ENCODE results near the gene HDAC8.

DNA sequence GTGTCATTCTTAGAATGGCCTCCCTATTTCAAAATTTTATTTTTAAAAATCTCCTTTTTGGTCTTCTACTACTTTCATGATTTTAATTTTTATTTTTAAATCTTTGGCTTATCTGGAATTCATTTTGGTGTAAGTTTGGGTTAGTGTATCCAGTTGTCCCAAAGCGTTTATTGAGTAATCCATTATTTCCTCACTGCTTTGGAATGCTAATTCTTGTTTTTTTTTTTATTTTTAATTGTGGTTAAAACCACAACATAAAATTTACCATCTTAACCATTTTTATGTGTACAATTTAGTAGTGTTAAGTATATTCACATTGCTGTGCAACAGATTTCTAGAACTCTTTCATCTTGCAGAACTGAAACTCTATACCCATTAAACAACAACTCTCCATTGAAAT, 275.7 kb downstream of the HDAC8 start:
- TF ChIP-seq, protein P1, sequence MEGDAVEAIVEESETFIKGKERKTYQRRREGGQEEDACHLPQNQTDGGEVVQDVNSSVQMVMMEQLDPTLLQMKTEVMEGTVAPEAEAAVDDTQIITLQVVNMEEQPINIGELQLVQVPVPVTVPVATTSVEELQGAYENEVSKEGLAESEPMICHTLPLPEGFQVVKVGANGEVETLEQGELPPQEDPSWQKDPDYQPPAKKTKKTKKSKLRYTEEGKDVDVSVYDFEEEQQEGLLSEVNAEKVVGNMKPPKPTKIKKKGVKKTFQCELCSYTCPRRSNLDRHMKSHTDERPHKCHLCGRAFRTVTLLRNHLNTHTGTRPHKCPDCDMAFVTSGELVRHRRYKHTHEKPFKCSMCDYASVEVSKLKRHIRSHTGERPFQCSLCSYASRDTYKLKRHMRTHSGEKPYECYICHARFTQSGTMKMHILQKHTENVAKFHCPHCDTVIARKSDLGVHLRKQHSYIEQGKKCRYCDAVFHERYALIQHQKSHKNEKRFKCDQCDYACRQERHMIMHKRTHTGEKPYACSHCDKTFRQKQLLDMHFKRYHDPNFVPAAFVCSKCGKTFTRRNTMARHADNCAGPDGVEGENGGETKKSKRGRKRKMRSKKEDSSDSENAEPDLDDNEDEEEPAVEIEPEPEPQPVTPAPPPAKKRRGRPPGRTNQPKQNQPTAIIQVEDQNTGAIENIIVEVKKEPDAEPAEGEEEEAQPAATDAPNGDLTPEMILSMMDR (IDR thresholded peaks at IDR 0.05): no peak
- no peak for TF ChIP-seq POLR2A (IDR thresholded peaks at IDR 0.05)
- no peak for TF ChIP-seq EP300 (IDR thresholded peaks at IDR 0.05)

Data from ovary (tissue), 3 donors.